Lung microvascular endothelial cell (primary cell): ENCODE measurements around the gene KPNA6. TPM values are rescaled to one million over a fixed set of nuclear protein-coding genes. Genes with fewer than 3 reads are reported as not detected.

Source experiments
- DNase-seq, 2 donors: peaks; one replicate each; pipeline versions ENCODE4 v3.0.0 to v3.0.0-alpha.2; 2010; ENCODE audit warnings: low read depth in 2 of 2
- total RNA-seq: library from RNA; depleted of rRNA; stranded (reverse); fragments of >200 nt; gene quantifications from 2 replicates; pipeline ENCODE4 v1.2.1, GENCODE V29; 2014

Gene KPNA6
- total RNA-seq, 1 donor from 2014 or later = 27.8 TPM

GRCh38 chr1:32186077-32186476 is 78.2 kb downstream of the KPNA6 start:
- no peak for DNase-seq

- no peak for DNase-seq
Measured at GRCh38 chr1:32186491-32186890, 78.6 kb downstream of the KPNA6 start.

GRCh38 chr1:32187850-32188249 is 80.0 kb downstream of the KPNA6 start:
- DNase-seq = no peak

- DNase-seq = no peak
Measured at GRCh38 chr1:32192220-32192948, 84.5 kb downstream of the KPNA6 start.

DNA sequence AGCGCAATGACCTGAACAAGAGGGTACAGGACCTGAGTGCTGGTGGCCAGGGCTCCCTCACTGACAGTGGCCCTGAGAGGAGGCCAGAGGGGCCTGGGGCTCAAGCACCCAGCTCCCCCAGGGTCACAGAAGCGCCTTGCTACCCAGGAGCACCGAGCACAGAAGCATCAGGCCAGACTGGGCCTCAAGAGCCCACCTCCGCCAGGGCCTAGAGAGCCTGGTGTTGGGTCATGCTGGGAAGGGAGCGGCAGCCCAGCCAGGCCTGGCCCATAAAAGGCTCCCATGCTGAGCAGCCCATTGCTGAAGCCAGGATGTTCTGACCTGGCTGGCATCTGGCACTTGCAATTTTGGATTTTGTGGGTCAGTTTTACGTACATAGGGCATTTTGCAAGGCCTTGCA is 87.1 kb downstream of the KPNA6 start:
- no peak for DNase-seq

GRCh38 chr1:32195531-32195930 is 87.7 kb downstream of the KPNA6 start:
- no peak for DNase-seq

DNA sequence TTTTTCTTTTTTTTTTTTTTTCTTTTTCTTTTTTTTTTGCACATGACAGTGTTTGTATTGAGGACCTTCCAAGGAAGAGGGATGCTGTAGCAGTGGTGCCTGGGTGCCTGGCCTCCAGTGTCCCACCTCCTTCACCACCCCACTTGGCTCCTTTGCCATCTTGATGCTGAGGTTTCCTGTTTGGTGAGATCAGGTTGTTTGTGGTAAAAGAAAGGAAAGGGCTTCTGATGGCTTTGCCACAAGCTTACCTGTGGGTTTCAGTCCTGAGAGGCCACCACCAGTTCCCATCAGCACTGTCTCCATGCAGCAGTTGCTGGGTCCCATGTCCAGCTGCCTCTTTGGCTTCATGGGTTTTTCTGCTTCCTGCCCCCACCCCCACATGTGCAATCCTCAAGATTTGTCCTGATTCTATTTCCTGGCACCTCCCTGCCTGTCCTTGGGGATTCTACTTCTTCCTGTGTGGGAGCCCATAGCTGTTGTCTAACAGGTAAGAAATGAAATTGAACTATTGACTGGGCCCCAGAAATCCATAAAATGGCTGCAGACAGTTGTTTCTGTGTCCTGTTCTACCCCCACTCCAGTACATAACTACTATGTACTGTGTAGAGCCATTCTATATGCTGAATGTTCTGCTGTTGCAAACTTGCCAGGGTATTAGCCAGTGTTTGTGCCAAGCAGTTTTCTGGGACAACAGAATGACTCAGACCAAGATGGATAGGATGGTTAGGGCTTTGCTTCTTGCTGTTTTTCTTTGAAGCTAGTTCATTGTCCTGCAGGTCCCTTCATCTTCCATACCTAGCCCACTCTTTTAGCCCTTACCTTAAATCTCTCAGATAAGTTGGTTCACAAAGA is 88.3 kb downstream of the KPNA6 start:
- no peak for DNase-seq

- no peak for DNase-seq
Measured at GRCh38 chr1:32197074-32197473, 89.2 kb downstream of the KPNA6 start.

GRCh38 chr1:32197837-32198236 is 90.0 kb downstream of the KPNA6 start:
- no peak for DNase-seq

- no peak for DNase-seq
Measured at GRCh38 chr1:32198237-32199042, 90.6 kb downstream of the KPNA6 start.

GRCh38 chr1:32199043-32199716 is 91.3 kb downstream of the KPNA6 start:
- no peak for DNase-seq

GRCh38 chr1:32199717-32200072 is 91.8 kb downstream of the KPNA6 start:
- DNase-seq = no peak

- DNase-seq = peak; percentile 45 to 52
Measured at GRCh38 chr1:32200226-32201010, 92.6 kb downstream of the KPNA6 start, which contains the start of gene CCDC28B. Gene CCDC28B, plus strand, starts transcription at chr1:32200595. Its CDS starts 1,341 bp downstream, at chr1:32201936.

DNA sequence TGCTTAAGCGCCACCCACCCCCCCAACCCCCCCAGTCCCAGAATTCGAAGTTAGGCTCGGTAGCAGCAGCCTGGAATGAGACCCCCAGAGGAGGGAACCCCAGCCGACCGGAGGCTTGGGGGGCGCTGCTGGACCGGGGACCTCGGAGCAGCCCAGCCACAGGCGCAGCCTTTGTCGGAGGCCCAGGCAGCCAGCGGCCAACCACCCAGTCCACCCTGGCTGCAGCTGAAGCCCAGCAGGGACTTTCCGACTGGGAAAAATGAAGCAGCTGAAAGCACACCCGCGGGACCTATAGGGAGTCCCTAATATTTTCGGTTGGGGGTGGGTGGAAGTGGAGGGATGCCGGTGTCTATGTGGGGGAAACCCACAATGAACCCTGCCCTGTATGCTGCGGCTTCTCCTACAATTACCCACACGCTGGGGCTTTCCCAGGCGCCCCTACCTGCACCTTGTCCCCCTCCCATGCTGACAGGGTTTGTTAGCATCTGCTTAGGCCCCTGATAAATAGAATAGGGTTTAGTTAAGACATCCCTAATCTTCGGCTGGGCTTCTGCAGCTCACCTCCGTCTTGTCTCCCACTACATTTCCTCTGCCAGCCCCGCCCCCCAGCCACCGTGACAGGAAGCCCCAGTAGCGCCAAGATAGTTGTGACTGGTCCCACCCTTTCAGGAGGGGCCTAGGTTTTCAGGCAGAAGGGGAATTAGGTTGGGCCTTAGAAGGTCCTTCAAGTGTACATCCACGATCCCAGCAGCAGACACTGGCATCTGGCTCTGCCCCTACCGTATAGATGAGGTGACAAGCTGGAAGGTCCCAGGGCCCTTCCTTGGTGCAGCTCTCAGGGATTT is 93.4 kb downstream of the KPNA6 start:
- peak; percentile 68 to 81 for DNase-seq

DNA sequence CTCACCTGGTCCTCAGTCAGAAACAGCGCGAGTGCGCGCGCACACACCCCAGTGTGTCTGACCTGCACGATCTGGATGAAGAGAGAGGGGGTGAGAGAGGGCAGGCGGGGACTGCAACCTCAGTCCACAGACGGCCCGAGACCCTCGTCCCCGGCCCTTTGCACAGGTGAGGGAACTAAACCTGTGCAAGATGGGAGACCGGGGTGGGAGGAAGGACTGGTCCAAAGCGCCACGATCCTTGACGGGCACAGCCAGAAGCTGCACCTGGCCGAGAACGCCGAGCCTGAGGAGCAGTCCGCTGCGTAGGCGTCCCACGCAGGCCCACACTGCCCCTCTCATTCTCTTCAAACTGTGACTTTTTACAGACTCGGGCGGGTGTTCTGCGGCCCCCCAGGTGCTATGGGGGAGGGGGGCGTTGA is 97.1 kb downstream of the KPNA6 start:
- DNase-seq = no peak

GRCh38 chr1:32205401-32206370 is 97.8 kb downstream of the KPNA6 start, which contains the start of gene IQCC:
Gene IQCC, plus strand, starts transcription at chr1:32205671. Its CDS starts 11 bp downstream, at chr1:32205682.
- DNase-seq = peak; percentile 84 to 91

DNA sequence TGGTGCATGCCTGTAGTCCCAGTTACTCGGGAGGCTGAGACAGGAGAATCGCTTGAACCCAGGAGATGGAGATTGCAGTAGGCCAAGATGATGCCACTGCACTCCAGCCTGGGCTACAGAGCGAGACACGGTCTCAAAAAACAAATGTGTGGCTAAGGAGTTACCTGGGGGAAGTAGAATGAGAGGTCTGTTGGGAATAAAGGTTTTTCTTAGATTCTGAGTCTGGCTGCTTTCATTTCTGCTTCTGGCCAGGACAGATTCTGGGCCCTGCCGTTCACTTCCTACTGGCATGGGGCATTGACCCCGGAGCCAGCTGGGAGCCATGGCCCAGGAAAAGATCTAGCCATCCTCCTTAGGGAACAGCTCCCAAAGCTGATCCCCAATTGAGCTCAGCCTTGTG is 100.6 kb downstream of the KPNA6 start:
- no peak for DNase-seq

DNA sequence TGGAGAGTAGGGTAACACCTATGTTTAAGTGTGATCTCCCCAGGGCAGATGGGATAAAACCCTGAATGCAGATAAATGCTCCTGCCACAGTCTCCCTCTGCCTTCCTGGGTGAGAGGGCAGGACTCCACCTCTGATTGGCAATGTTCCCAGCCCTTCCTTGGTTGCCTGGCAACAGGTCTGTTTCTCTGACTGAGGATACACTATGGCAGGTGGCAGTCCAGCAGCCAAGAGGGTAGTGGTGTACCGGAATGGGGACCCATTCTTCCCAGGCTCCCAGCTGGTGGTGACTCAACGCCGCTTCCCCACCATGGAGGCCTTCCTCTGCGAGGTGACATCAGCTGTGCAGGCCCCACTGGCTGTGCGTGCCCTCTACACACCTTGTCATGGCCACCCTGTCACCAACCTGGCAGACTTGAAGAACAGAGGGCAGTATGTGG is 101.1 kb downstream of the KPNA6 start, which contains the start of gene DCDC2B:
TSS of gene DCDC2B (plus strand) at position 199 of the 438 bp plus-strand sequence. CDS start at position 204, 5 bp downstream.
- DNase-seq = peak in 1 of 2 donors; percentile 61
